GM19438 (cell line): ENCODE measurements around the gene C19orf12.

Experiments
- ATAC-seq: cut with Tn5 transposase; IDR thresholded peaks from one replicate; pipeline ENCODE4 v1.9.1; 2021; ENCODE audit warnings: low read depth; ENCODE audit not compliant: unreplicated experiment

C19orf12 gene

GRCh38 chr19:29699861-29700260, 15.2 kb downstream of the C19orf12 start:
- no peak for ATAC-seq

- no peak for ATAC-seq
Measured at GRCh38 chr19:29697523-29698261, 17.4 kb downstream of the C19orf12 start.

GRCh38 chr19:29696565-29696846, 18.6 kb downstream of the C19orf12 start:
- no peak for ATAC-seq

GRCh38 chr19:29695765-29696564, 19.1 kb downstream of the C19orf12 start:
- no peak for ATAC-seq

- ATAC-seq: peak; percentile 74
Measured at GRCh38 chr19:29694669-29695627, 20.1 kb downstream of the C19orf12 start.

GRCh38 chr19:29694161-29694560, 20.9 kb downstream of the C19orf12 start:
- ATAC-seq: no peak

- no peak for ATAC-seq
Measured at GRCh38 chr19:29690842-29691241, 24.2 kb downstream of the C19orf12 start.

GRCh38 chr19:29687897-29688728, 26.9 kb downstream of the C19orf12 start:
- ATAC-seq: no peak

GRCh38 chr19:29687244-29687896, 27.7 kb downstream of the C19orf12 start:
- ATAC-seq: no peak

- no peak for ATAC-seq
Measured at GRCh38 chr19:29686285-29686805, 28.7 kb downstream of the C19orf12 start.

GRCh38 chr19:29685326-29685725, 29.7 kb downstream of the C19orf12 start:
- no peak for ATAC-seq

GRCh38 chr19:29683009-29683408, 32.1 kb downstream of the C19orf12 start:
- ATAC-seq: no peak

- ATAC-seq: no peak
Measured at GRCh38 chr19:29682236-29682895, 32.7 kb downstream of the C19orf12 start.

- ATAC-seq: no peak
Measured at GRCh38 chr19:29681422-29682235, 33.4 kb downstream of the C19orf12 start.

GRCh38 chr19:29680937-29681336, 34.1 kb downstream of the C19orf12 start:
- ATAC-seq: no peak

GRCh38 chr19:29680447-29680846, 34.6 kb downstream of the C19orf12 start:
- peak; percentile 79 for ATAC-seq

- no peak for ATAC-seq
Measured at GRCh38 chr19:29679598-29680210, 35.4 kb downstream of the C19orf12 start.
